ENCODE results near the gene DGKI.

DGKI gene

DNA sequence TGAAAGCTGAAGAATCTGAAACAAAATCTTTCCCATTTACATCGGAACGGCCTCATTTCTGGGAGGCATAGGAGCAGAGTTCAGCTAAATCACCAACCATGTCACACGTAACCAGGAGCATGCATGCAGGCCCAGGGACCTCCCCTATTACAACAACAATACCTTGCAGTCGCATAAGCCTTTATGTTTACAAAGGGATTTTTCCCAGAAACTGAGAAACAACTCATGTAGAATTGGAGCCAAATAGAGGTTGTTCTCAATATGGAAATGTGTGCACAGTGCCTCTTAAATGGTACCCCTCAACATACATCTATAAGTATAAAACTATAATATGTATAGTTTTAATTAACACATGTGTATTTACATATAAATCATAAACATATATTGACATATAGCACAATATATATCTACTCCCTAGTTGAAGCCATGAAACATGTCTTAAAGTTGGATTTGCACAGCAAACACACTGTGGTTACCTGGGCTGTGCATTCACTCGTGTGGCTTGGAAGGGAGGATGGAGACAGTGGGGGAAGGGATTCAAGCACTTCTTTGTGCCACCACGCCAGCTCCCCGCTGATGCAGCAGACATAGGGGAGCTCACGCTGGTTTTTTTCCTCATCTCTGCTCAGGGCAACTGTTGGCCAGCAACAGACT, 35.0 kb upstream of the DGKI start:
- no peaks in the 10 kb centered on the region for H3K27me3 ChIP-seq (ENCODE audit: control insufficient read depth in 1 of 2, insufficient read depth in 1 of 2, low read length in 2 of 2)
- no peak overlapping the region for H2BK120ac ChIP-seq (ENCODE audit: low read depth, low read length)
- no peak overlapping the region for H2AK5ac ChIP-seq (ENCODE audit: low read length, severe bottlenecking)
- peaks cover 10% of the 10 kb centered on the region for H3K9me3 ChIP-seq (ENCODE audit: control insufficient read depth, low read length)
- peaks cover 26% of the 10 kb centered on the region for H3K79me1 ChIP-seq (replicated peaks; ENCODE audit: low read length, poor library complexity, severe bottlenecking)
- H4K91ac ChIP-seq (ENCODE audit: low read length): no peak overlapping the region
- H3K18ac ChIP-seq (ENCODE audit: low read depth in 1 of 2, low read length in 2 of 2): peak overlapping the region in 1 of 2 experiments; percentile 50
- H3K36me3 ChIP-seq (ENCODE audit: control insufficient read depth in 1 of 2, insufficient read depth in 2 of 2, low read depth in 1 of 2, low read length in 2 of 2): peaks cover 44 to 68% of the 10 kb centered on the region in 2 experiments
- peaks cover 15% of the 10 kb centered on the region for H3K4me1 ChIP-seq (ENCODE audit: control insufficient read depth, insufficient read depth, low read depth, low read length)
- H3K4ac ChIP-seq (ENCODE audit: low read depth in 1 of 2, low read length in 2 of 2): no peak overlapping the region
- no peak overlapping the region for H2AFZ ChIP-seq (ENCODE audit: low read depth, low read length)
- no peak overlapping the region for H2BK15ac ChIP-seq (ENCODE audit: low read depth, poor library complexity, severe bottlenecking)
- H3K4me2 ChIP-seq (ENCODE audit: low read length, poor library complexity, severe bottlenecking): no peak overlapping the region
- peak overlapping the region; percentile 59 for H3K27ac ChIP-seq (ENCODE audit: low read length, poor library complexity, severe bottlenecking)
- peak overlapping the region in 1 of 2 experiments; percentile 15 for H3K4me3 ChIP-seq (ENCODE audit: insufficient read depth in 1 of 2, low read depth in 1 of 2, low read length in 2 of 2)
- DNase-seq: no peak
- no peak overlapping the region for H3K14ac ChIP-seq (ENCODE audit: low read length in 2 of 2)
- H4K8ac ChIP-seq (ENCODE audit: low read length): no peak overlapping the region
- no peak overlapping the region for H3K23ac ChIP-seq (ENCODE audit: low read length in 2 of 2)
- 92% methylated on average over 7 of the region's 8 CpGs for WGBS
- no peak overlapping the region for H3K9ac ChIP-seq (ENCODE audit: low read length)
- H2BK5ac ChIP-seq (ENCODE audit: low read depth, low read length, poor library complexity, severe bottlenecking): no peak overlapping the region
- H2BK12ac ChIP-seq (ENCODE audit: low read length in 2 of 2): peak overlapping the region in 1 of 2 experiments; percentile 43

DNA sequence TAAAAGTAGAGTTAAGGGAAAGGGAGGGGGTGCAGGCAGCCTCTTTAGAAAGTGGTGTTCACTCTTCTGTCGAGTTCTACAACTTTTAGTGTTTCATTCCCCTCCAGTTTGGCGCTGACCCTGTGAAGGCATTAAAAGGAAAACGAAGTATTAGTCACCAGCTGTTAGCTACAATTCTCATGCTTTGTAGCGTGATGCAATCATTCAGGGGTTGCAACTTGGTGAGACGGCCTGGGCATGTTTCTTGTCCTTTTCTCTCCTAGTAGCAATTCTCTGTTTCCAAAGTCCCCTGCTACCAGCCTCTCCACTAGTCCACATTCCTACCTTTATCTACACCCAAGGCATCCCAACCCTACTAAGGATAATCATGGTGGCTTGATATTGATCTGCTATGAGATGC, 33.7 kb upstream of the DGKI start:
- H2BK15ac ChIP-seq (ENCODE audit: low read depth, poor library complexity, severe bottlenecking): no peak overlapping the region
- H3K9me3 ChIP-seq (ENCODE audit: control insufficient read depth, low read length): peaks cover 10% of the 10 kb centered on the region
- DNase-seq: peak; percentile 76
- 86% methylated on average over 5 of the region's 5 CpGs for WGBS
- H3K4ac ChIP-seq (ENCODE audit: low read depth in 1 of 2, low read length in 2 of 2): no peak overlapping the region
- peak overlapping the region in 1 of 2 experiments; percentile 13 for H3K4me3 ChIP-seq (ENCODE audit: insufficient read depth in 1 of 2, low read depth in 1 of 2, low read length in 2 of 2)
- H2BK120ac ChIP-seq (ENCODE audit: low read depth, low read length): no peak overlapping the region
- no peaks in the 10 kb centered on the region for H3K27me3 ChIP-seq (ENCODE audit: control insufficient read depth in 1 of 2, insufficient read depth in 1 of 2, low read length in 2 of 2)
- H2BK12ac ChIP-seq (ENCODE audit: low read length in 2 of 2): no peak overlapping the region
- no peak overlapping the region for H4K91ac ChIP-seq (ENCODE audit: low read length)
- H3K14ac ChIP-seq (ENCODE audit: low read length in 2 of 2): no peak overlapping the region
- peaks cover 16% of the 10 kb centered on the region for H3K4me1 ChIP-seq (ENCODE audit: control insufficient read depth, insufficient read depth, low read depth, low read length)
- H3K79me1 ChIP-seq (replicated peaks; ENCODE audit: low read length, poor library complexity, severe bottlenecking): peaks cover 21% of the 10 kb centered on the region
- no peak overlapping the region for H3K4me2 ChIP-seq (ENCODE audit: low read length, poor library complexity, severe bottlenecking)
- no peak overlapping the region for H3K23ac ChIP-seq (ENCODE audit: low read length in 2 of 2)
- H2AK5ac ChIP-seq (ENCODE audit: low read length, severe bottlenecking): no peak overlapping the region
- no peak overlapping the region for H4K8ac ChIP-seq (ENCODE audit: low read length)
- H3K36me3 ChIP-seq (ENCODE audit: control insufficient read depth in 1 of 2, insufficient read depth in 2 of 2, low read depth in 1 of 2, low read length in 2 of 2): peaks cover 46 to 75% of the 10 kb centered on the region in 2 experiments
- no peak overlapping the region for H2AFZ ChIP-seq (ENCODE audit: low read depth, low read length)
- H3K18ac ChIP-seq (ENCODE audit: low read depth in 1 of 2, low read length in 2 of 2): no peak overlapping the region
- H2BK5ac ChIP-seq (ENCODE audit: low read depth, low read length, poor library complexity, severe bottlenecking): no peak overlapping the region
- H3K9ac ChIP-seq (ENCODE audit: low read length): peak overlapping the region; percentile 84
- H3K27ac ChIP-seq (ENCODE audit: low read length, poor library complexity, severe bottlenecking): peak overlapping the region; percentile 42

DNA sequence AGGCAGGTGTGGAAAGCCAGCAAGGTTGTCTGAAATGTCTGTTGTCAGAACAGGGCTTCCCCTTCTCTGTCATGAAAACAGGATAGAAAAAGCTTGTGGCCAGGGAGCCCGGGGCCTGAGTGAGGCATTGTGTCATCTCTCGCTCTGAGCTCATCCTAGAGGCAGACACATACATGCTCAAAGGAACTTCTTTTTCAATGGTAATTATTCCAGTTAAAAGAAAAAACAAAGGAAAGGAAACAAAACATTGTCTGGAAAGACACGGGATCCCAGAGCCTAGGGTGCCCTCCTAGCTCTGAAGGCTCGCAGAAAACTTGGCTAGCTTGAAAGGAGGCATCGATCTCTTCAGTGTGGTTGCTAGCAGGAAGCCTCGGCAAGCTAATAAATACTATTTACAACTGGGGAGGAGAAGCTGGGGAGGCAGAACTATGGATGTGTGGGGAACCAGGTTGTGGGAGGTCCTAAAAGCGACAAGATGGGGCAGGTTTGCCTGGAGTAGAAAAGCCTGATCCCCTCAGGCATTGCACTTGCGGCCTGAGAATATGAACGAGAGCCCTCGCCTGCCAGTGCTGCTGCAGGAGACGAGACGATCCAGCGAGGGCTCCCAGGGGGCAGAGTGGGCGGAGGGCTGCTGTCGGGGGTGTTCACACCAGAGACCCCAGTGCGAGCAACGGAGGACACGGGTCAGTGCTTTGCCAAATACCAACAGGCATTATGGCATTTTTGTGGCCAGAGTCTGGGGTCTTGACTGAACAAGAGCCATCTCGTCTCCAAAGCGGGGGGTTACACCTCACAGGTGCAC, 32.8 kb upstream of the DGKI start:
- Histone ChIP-seq H3K23ac (ENCODE audit: low read length in 2 of 2) (no peak overlapping the region), H3K4me1 (ENCODE audit: control insufficient read depth, insufficient read depth, low read depth, low read length) (peaks cover 18% of the 10 kb centered on the region), H3K79me1 (replicated peaks; ENCODE audit: low read length, poor library complexity, severe bottlenecking) (peaks cover 15% of the 10 kb centered on the region), H2BK12ac (ENCODE audit: low read length in 2 of 2) (no peak overlapping the region), H3K36me3 (ENCODE audit: control insufficient read depth in 1 of 2, insufficient read depth in 2 of 2, low read depth in 1 of 2, low read length in 2 of 2) (peaks cover 37 to 68% of the 10 kb centered on the region in 2 experiments), H3K9me3 (ENCODE audit: control insufficient read depth, low read length) (peaks cover 10% of the 10 kb centered on the region), H2AK5ac (ENCODE audit: low read length, severe bottlenecking) (no peak overlapping the region), H3K18ac (ENCODE audit: low read depth in 1 of 2, low read length in 2 of 2) (no peak overlapping the region), H3K4me2 (ENCODE audit: low read length, poor library complexity, severe bottlenecking) (no peak overlapping the region), H2BK120ac (ENCODE audit: low read depth, low read length) (no peak overlapping the region), H3K4ac (ENCODE audit: low read depth in 1 of 2, low read length in 2 of 2) (no peak overlapping the region), H4K8ac (ENCODE audit: low read length) (no peak overlapping the region), H3K9ac (ENCODE audit: low read length) (peak overlapping the region; percentile 84), H3K4me3 (ENCODE audit: insufficient read depth in 1 of 2, low read depth in 1 of 2, low read length in 2 of 2) (peak overlapping the region in 1 of 2 experiments; percentile 19), H2BK5ac (ENCODE audit: low read depth, low read length, poor library complexity, severe bottlenecking) (no peak overlapping the region), H3K27me3 (ENCODE audit: control insufficient read depth in 1 of 2, insufficient read depth in 1 of 2, low read length in 2 of 2) (no peaks in the 10 kb centered on the region), H3K27ac (ENCODE audit: low read length, poor library complexity, severe bottlenecking) (no peak overlapping the region), H4K91ac (ENCODE audit: low read length) (peak overlapping the region; percentile 31), H3K14ac (ENCODE audit: low read length in 2 of 2) (no peak overlapping the region), H2AFZ (ENCODE audit: low read depth, low read length) (no peak overlapping the region), H2BK15ac (ENCODE audit: low read depth, poor library complexity, severe bottlenecking) (no peak overlapping the region)
- 92% methylated on average over 19 of the region's 20 CpGs for WGBS
- DNase-seq: no peak

DNA sequence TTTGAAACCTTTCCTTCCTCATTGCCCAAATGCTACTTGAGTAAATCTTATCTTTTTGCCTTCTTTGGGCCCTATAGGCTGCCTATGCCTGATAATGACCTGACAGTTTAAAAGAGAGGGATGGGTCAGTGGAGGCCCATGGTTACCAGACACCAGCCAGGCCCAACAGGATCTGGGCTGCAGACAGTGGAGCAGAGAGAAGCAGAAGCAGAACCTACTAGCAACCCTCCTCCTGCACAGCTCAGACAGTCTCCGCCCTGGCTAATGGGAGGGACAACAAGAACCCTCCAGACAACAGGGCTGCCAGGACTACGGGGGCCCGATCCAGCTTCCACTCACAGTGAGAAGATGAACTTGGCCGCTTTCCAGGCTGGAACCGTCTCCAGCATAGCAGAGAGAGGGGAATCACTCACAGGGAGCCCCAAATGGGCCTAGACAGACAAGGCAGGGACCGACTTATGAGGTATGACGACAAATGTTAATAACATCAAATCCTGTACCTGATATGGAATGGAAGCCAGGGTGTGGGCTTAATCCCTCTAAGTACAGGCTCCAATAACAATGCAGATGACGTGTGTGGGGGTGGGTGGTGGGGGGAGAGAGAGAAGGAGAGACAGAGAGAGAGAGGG, 31.7 kb upstream of the DGKI start:
- H2BK120ac ChIP-seq (ENCODE audit: low read depth, low read length): no peak overlapping the region
- peaks cover 20% of the 10 kb centered on the region for H3K4me1 ChIP-seq (ENCODE audit: control insufficient read depth, insufficient read depth, low read depth, low read length)
- H4K91ac ChIP-seq (ENCODE audit: low read length): no peak overlapping the region
- H2BK15ac ChIP-seq (ENCODE audit: low read depth, poor library complexity, severe bottlenecking): no peak overlapping the region
- no peak overlapping the region for H3K4ac ChIP-seq (ENCODE audit: low read depth in 1 of 2, low read length in 2 of 2)
- H2AFZ ChIP-seq (ENCODE audit: low read depth, low read length): no peak overlapping the region
- no peak overlapping the region for H4K8ac ChIP-seq (ENCODE audit: low read length)
- H2BK5ac ChIP-seq (ENCODE audit: low read depth, low read length, poor library complexity, severe bottlenecking): no peak overlapping the region
- WGBS: 95% methylated on average over 7 of the region's 8 CpGs
- H3K18ac ChIP-seq (ENCODE audit: low read depth in 1 of 2, low read length in 2 of 2): no peak overlapping the region
- H3K9ac ChIP-seq (ENCODE audit: low read length): peak overlapping the region; percentile 84
- peaks cover 10% of the 10 kb centered on the region for H3K9me3 ChIP-seq (ENCODE audit: control insufficient read depth, low read length)
- H3K36me3 ChIP-seq (ENCODE audit: control insufficient read depth in 1 of 2, insufficient read depth in 2 of 2, low read depth in 1 of 2, low read length in 2 of 2): peaks cover 38 to 59% of the 10 kb centered on the region in 2 experiments
- H3K79me1 ChIP-seq (replicated peaks; ENCODE audit: low read length, poor library complexity, severe bottlenecking): peaks cover 15% of the 10 kb centered on the region
- H3K4me2 ChIP-seq (ENCODE audit: low read length, poor library complexity, severe bottlenecking): no peak overlapping the region
- H2AK5ac ChIP-seq (ENCODE audit: low read length, severe bottlenecking): peak overlapping the region; percentile 15
- no peaks in the 10 kb centered on the region for H3K27me3 ChIP-seq (ENCODE audit: control insufficient read depth in 1 of 2, insufficient read depth in 1 of 2, low read length in 2 of 2)
- no peak for DNase-seq
- no peak overlapping the region for H2BK12ac ChIP-seq (ENCODE audit: low read length in 2 of 2)
- no peak overlapping the region for H3K14ac ChIP-seq (ENCODE audit: low read length in 2 of 2)
- H3K4me3 ChIP-seq (ENCODE audit: insufficient read depth in 1 of 2, low read depth in 1 of 2, low read length in 2 of 2): no peak overlapping the region
- H3K23ac ChIP-seq (ENCODE audit: low read length in 2 of 2): no peak overlapping the region
- H3K27ac ChIP-seq (ENCODE audit: low read length, poor library complexity, severe bottlenecking): no peak overlapping the region
